Astrocyte of the spinal cord (primary cell): ENCODE results near the gene MRPL24.
A peak's percentile ranks its signal among the peaks of the same experiment; 100 is the strongest.

Experiments
- DNase-seq: peaks from one replicate; pipeline ENCODE4 v3.0.0; 2011; ENCODE audit warnings: low read depth, low spot score
- H3K4me3 ChIP-seq: 2 replicates; pipeline ENCODE4 v1.5.1; 2011; ENCODE audit warnings: low read depth, mild to moderate bottlenecking, low read length, moderate library complexity
- CTCF ChIP-seq: IDR thresholded peaks from 2 replicates; pipeline ENCODE4 v1.5.1; 2012; ENCODE audit warnings: low read depth, mild to moderate bottlenecking, low read length, inconsistent platforms
- in situ Hi-C: cut with HindIII; loops from 2 replicates; pipeline ENCODE4 v1.10.0; 2017; ENCODE audit warnings: low sequenced_read_pairs

Gene MRPL24

GRCh38 chr1:156748670-156749418 is 8.0 kb upstream of the MRPL24 start:
- peak overlapping the region; percentile 83 for H3K4me3 ChIP-seq
- in situ Hi-C loops: no loop called here
- DNase-seq: no peak
- TF ChIP-seq CTCF: no peak

- in situ Hi-C loops: no loop called here
- DNase-seq: no peak
- no peak for TF ChIP-seq CTCF
- H3K4me3 ChIP-seq: peak overlapping the region; percentile 83
Measured at GRCh38 chr1:156747742-156748669, 7.1 kb upstream of the MRPL24 start.

GRCh38 chr1:156746728-156747631 is 6.1 kb upstream of the MRPL24 start:
- peak; percentile 91 for DNase-seq

GRCh38 chr1:156746406-156746727 is 5.5 kb upstream of the MRPL24 start:
- TF ChIP-seq CTCF: no peak
- no peak for DNase-seq
- peak overlapping the region; percentile 42 for H3K4me3 ChIP-seq
- in situ Hi-C loops: no loop called here

More at GRCh38 chr1:156746728-156747631, 6.1 kb upstream of the MRPL24 start:
- in situ Hi-C loops: no loop called here
- TF ChIP-seq CTCF: peak; percentile 25
- peak overlapping the region; percentile 42 for H3K4me3 ChIP-seq

GRCh38 chr1:156745881-156746280 is 5.0 kb upstream of the MRPL24 start:
- no peak for DNase-seq
- H3K4me3 ChIP-seq: no peak overlapping the region
- in situ Hi-C loops: no loop called here
- TF ChIP-seq CTCF: no peak

- no peak for DNase-seq
- H3K4me3 ChIP-seq: no peak overlapping the region
Measured at GRCh38 chr1:156744786-156745419, 4.0 kb upstream of the MRPL24 start.

More at GRCh38 chr1:156744786-156745419, 4.0 kb upstream of the MRPL24 start:
- TF ChIP-seq CTCF: no peak
- in situ Hi-C loops: no loop called here
